Measurements from ENCODE around the gene CTXN1. TPM values are rescaled to one million over a fixed set of nuclear protein-coding genes. Genes with fewer than 3 reads are reported as not detected.

Gene CTXN1
- total RNA-seq, 4 donors from 2014 or later = 0.66 to 0.94 (median 0.68) TPM; not detected in 1

GRCh38 chr19:7904074-7905020, 21.6 kb downstream of the CTXN1 start:
- TF ChIP-seq CTCF (IDR thresholded peaks at IDR 0.05; ENCODE audit: low read depth) = no peak

- no peak for TF ChIP-seq CTCF (IDR thresholded peaks at IDR 0.05; ENCODE audit: low read depth)
Observed at GRCh38 chr19:7903244-7904073, 22.5 kb downstream of the CTXN1 start, which contains the start of gene MAP2K7. MAP2K7 (plus strand) TSS chr19:7903877; CDS start chr19:7903945, 68 bp downstream.

GRCh38 chr19:7902796-7903243, 23.1 kb downstream of the CTXN1 start:
- no peak for TF ChIP-seq CTCF (IDR thresholded peaks at IDR 0.05; ENCODE audit: low read depth)

GRCh38 chr19:7901337-7901736, 24.6 kb downstream of the CTXN1 start:
- no peak for TF ChIP-seq CTCF (IDR thresholded peaks at IDR 0.05; ENCODE audit: low read depth)

GRCh38 chr19:7900931-7901330, 25.0 kb downstream of the CTXN1 start:
- no peak for TF ChIP-seq CTCF (IDR thresholded peaks at IDR 0.05; ENCODE audit: low read depth)

- TF ChIP-seq CTCF (IDR thresholded peaks at IDR 0.05; ENCODE audit: low read depth) = no peak
Observed at GRCh38 chr19:7900401-7900870, 25.5 kb downstream of the CTXN1 start.
